IMR-90 (cell line): ENCODE data around the gene CHST14. TPM values are rescaled to one million over a fixed set of nuclear protein-coding genes. Genes with fewer than 3 reads are reported as not detected.

Experiments
- ATAC-seq: fragments of 200-7000 bp; cut with Tn5 transposase; 2 replicates; pipeline ENCODE4 v1.9.1; 2020; ENCODE audit warnings: low read depth, mild to moderate bottlenecking, moderate library complexity
- BruUV-seq: library from RNA; stranded (reverse); fragments of 400-500 nt; replicated peaks from 2 replicates; lab custom pipeline; 2021; lab: Mats Ljungman, UMichigan
- CTCF ChIA-PET: fragments of 300-600 bp; formaldehyde crosslinking; extraction: SDS; loops from one replicate; lab custom pipeline; 2021; ENCODE audit warnings: antibody characterized with exemption; lab: Yijun Ruan, JAX
- POLR2A ChIA-PET: fragments of 300-600 bp; sonication (Branson Sonifier 250); formaldehyde crosslinking; loops from one replicate; lab custom pipeline; 2022; ENCODE audit warnings: antibody characterized with exemption; ENCODE audit not compliant: unreplicated experiment; lab: Charles Lee
- DNase-seq: peaks from one replicate; pipeline ENCODE4 v3.0.0; 2013
- H2AFZ ChIP-seq: replicated peaks from 2 replicates; pipeline ENCODE3; 2013; ENCODE audit warnings: low read length, mild to moderate bottlenecking; ENCODE audit not compliant: poor library complexity
- H2AK5ac ChIP-seq: 2 replicates; pipeline ENCODE4 v1.6.1; 2013; ENCODE audit warnings: low read depth, low read length, inconsistent platforms
- H2AK9ac ChIP-seq: replicated peaks from 2 replicates; pipeline ENCODE3; 2013; ENCODE audit warnings: mild to moderate bottlenecking, low read depth, low read length, moderate library complexity; ENCODE audit not compliant: poor library complexity
- H2BK120ac ChIP-seq: 2 replicates; pipeline ENCODE4 v1.6.1; 2013; ENCODE audit warnings: low read depth, low read length, inconsistent platforms
- H2BK15ac ChIP-seq: 3 replicates; pipeline ENCODE4 v1.6.1; 2013; ENCODE audit warnings: low read depth, low read length, inconsistent platforms
- H2BK20ac ChIP-seq: 2 replicates; pipeline ENCODE4 v1.6.1; 2013; ENCODE audit warnings: low read depth, mild to moderate bottlenecking, inconsistent platforms, low read length, moderate library complexity
- H2BK5ac ChIP-seq: 2 replicates; pipeline ENCODE4 v1.6.1; 2013; ENCODE audit warnings: mild to moderate bottlenecking, low read depth, low read length, inconsistent platforms; ENCODE audit not compliant: poor library complexity, severe bottlenecking
- H3K14ac ChIP-seq: replicated peaks from 2 replicates; pipeline ENCODE4 v1.6.1; 2013; ENCODE audit warnings: low read depth, low read length, inconsistent platforms
- H3K18ac ChIP-seq: 2 replicates; pipeline ENCODE4 v1.6.1; 2013; ENCODE audit warnings: low read depth, low read length, control low read depth
- H3K23ac ChIP-seq: 2 replicates; pipeline ENCODE4 v1.6.1; 2013; ENCODE audit warnings: low read depth, low read length, inconsistent platforms
- H3K27ac ChIP-seq: 2 replicates; pipeline ENCODE4 v1.5.1; 2013; ENCODE audit warnings: mild to moderate bottlenecking, control low read depth, low read length; ENCODE audit not compliant: insufficient read depth
- H3K27me3 ChIP-seq: 2 replicates; pipeline ENCODE4 v1.6.1; 2013; ENCODE audit warnings: low read length; ENCODE audit not compliant: control insufficient read depth, insufficient read depth
- H3K36me3 ChIP-seq: 2 replicates; pipeline ENCODE4 v1.6.1; 2013; ENCODE audit warnings: low read length, mixed read lengths; ENCODE audit not compliant: control insufficient read depth, insufficient read depth
- H3K4ac ChIP-seq: 2 replicates; pipeline ENCODE4 v1.6.1; 2013; ENCODE audit warnings: low read depth, low read length, inconsistent platforms
- H3K4me1 ChIP-seq: 2 replicates; pipeline ENCODE4 v1.6.1; 2013; ENCODE audit warnings: low read length, mixed read lengths; ENCODE audit not compliant: control insufficient read depth, insufficient read depth
- H3K4me2 ChIP-seq: 2 replicates; pipeline ENCODE4 v1.6.1; 2013; ENCODE audit warnings: low read depth, mild to moderate bottlenecking, control low read depth, low read length, moderate library complexity
- H3K4me3 ChIP-seq: 2 replicates; pipeline ENCODE4 v1.5.1; 2013; ENCODE audit warnings: low read depth, mild to moderate bottlenecking, control low read depth, low read length, moderate library complexity; ENCODE audit not compliant: insufficient read depth
- H3K56ac ChIP-seq: 2 replicates; pipeline ENCODE4 v1.6.1; 2013; ENCODE audit warnings: low read length, inconsistent platforms; ENCODE audit not compliant: insufficient read depth; ENCODE audit errors: extremely low read depth
- H3K79me1 ChIP-seq, 2 experiments: 2 replicates each; pipeline ENCODE4 v1.6.1; 2013; ENCODE audit warnings: low read length in 2 of 2, inconsistent platforms in 1 of 2, low read depth in 1 of 2
- H3K9ac ChIP-seq: 2 replicates; pipeline ENCODE4 v1.6.1; 2013; ENCODE audit warnings: low read depth, low read length, control low read depth
- H3K9me1 ChIP-seq: 2 replicates; pipeline ENCODE4 v1.6.1; 2013; ENCODE audit warnings: low read length, inconsistent platforms; ENCODE audit not compliant: insufficient read depth
- H3K9me3 ChIP-seq: 2 replicates; pipeline ENCODE4 v1.6.1; 2013; ENCODE audit warnings: low read length; ENCODE audit not compliant: control insufficient read depth, insufficient read depth
- H4K20me1 ChIP-seq: 2 replicates; pipeline ENCODE4 v1.6.1; 2013; ENCODE audit warnings: low read length, inconsistent platforms; ENCODE audit not compliant: insufficient read depth
- H4K5ac ChIP-seq: 2 replicates; pipeline ENCODE4 v1.6.1; 2013; ENCODE audit warnings: mild to moderate bottlenecking, low read depth, low read length, control low read depth
- H4K8ac ChIP-seq, 2 experiments: 2 replicates each; pipeline ENCODE4 v1.6.1; 2013; ENCODE audit warnings: low read depth in 2 of 2, low read length in 2 of 2, control low read depth in 1 of 2, inconsistent platforms in 1 of 2
- H4K91ac ChIP-seq: 2 replicates; pipeline ENCODE4 v1.6.1; 2013; ENCODE audit warnings: low read depth, low read length, inconsistent platforms; ENCODE audit not compliant: insufficient read depth
- FOS ChIP-seq: fragments of 150-350 bp; IDR thresholded peaks from 2 replicates; pipeline ENCODE4 v1.6.1; 2016; ENCODE audit warnings: low read depth, low read length
- WGBS, 2 experiments: methylation state at CpG; one replicate each; pipeline versions ENCODE4 v1.1.5 to v1.1.7; 2013; ENCODE audit warnings: missing lambda C conversion rate in 2 of 2; ENCODE audit not compliant: insufficient read length in 1 of 2; ENCODE audit errors: extremely low coverage in 2 of 2; 5-methylcytosine and 5-hydroxymethylcytosine counted together
- dilution Hi-C: fragments of 300-500 bp; cut with HindIII; formaldehyde crosslinking; loops from one replicate; pipeline ENCODE4 v1.14.3; 2018; ENCODE audit warnings: low sequenced_read_pairs; ENCODE audit not compliant: unreplicated experiment
- in situ Hi-C: fragments of 300-500 bp; cut with MboI; formaldehyde crosslinking; loops from 3 replicates; pipeline ENCODE4 v1.14.3; 2019; ENCODE audit warnings: low sequenced_read_pairs, inconsistent platforms, mixed read lengths
- intact Hi-C: fragments of 100-400 bp; cut with micrococcal nuclease; formaldehyde crosslinking; loops from 2 replicates; pipeline ENCODE4 v1.10.0; 2022
- polyA plus RNA-seq, 3 experiments: library from polyadenylated mRNA; depleted of rRNA; stranded (reverse); fragments of >200 nt; gene quantifications; 2 replicates each; pipeline ENCODE4 v1.2.3, GENCODE V29; 2012; ENCODE audit warnings: low replicate concordance in 1 of 3
- total RNA-seq: library from RNA; depleted of rRNA; stranded (reverse); fragments of >200 nt; gene quantifications from 2 replicates; pipeline ENCODE4 v1.2.3, GENCODE V29; 2012

CHST14 gene
- total and polyA plus RNA-seq, 2 of the 4 experiments (the other 2 are of a cell fraction): 3.8 to 19.5 TPM

DNA sequence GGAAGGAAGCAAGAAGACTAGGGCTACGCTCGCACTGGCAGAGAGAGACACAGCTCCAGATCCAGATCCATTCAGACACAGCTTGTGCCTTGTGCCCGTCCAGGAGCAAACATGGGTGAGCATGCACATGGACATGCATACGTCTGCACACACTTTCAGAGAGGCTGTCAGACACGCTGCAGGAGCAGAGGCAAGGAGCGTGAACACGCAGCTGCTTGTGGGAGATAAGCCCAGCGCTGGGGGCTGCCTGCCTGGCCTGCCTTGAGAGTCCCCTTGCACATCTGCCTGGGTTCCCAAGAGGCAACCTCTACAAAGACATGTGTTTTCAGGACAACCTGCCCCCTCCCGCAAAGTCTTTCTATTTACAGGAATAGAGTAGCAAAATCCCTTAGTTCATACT, 43.6 kb upstream of the CHST14 start:
- H4K20me1 ChIP-seq: no peaks in the 10 kb centered on the region
- dilution Hi-C loops (no loop called here), in situ Hi-C loops (loop anchor here (5.0 to 10.0 kb wide), 3 partner anchors 150 to 382 kb away; no protein-coding TSS in a partner anchor), intact Hi-C loops (no loop called here)
- no peak for DNase-seq
- TF ChIP-seq FOS: no peak
- BruUV-seq: no TSS peak
- no peak overlapping the region for H3K4ac ChIP-seq
- POLR2A ChIA-PET: no interaction called here
- no peaks in the 10 kb centered on the region for H3K79me1 ChIP-seq
- no peak for ATAC-seq
- H2AFZ ChIP-seq: no peak overlapping the region
- H2BK120ac ChIP-seq: no peak overlapping the region
- WGBS, 2 experiments: 81% methylated on average over 3 of the region's 9 CpGs; no CpG with 5 or more reads in 1 of the 2 experiments
- no peak overlapping the region for H2BK15ac ChIP-seq
- no peak overlapping the region for H4K8ac ChIP-seq
- no peak overlapping the region for H3K4me3 ChIP-seq
- H3K9me1 ChIP-seq: no peaks in the 10 kb centered on the region
- no peak overlapping the region for H3K14ac ChIP-seq
- H3K27me3 ChIP-seq: peaks cover 37% of the 10 kb centered on the region
- no peak overlapping the region for H2BK5ac ChIP-seq
- no peak overlapping the region for H3K9ac ChIP-seq
- H4K91ac ChIP-seq: no peak overlapping the region
- no peak overlapping the region for H2AK5ac ChIP-seq
- H3K4me1 ChIP-seq: no peaks in the 10 kb centered on the region; the same call in 1 of the 2 replicates
- H3K36me3 ChIP-seq: no peaks in the 10 kb centered on the region; the same call in 1 of the 2 replicates
- H3K27ac ChIP-seq: no peak overlapping the region
- H3K23ac ChIP-seq: no peak overlapping the region
- H4K5ac ChIP-seq: no peak overlapping the region
- no peaks in the 10 kb centered on the region for H3K9me3 ChIP-seq
- no peak overlapping the region for H3K56ac ChIP-seq
- H2BK20ac ChIP-seq: no peak overlapping the region
- no peak overlapping the region for H3K4me2 ChIP-seq
- no peak overlapping the region for H2AK9ac ChIP-seq
- CTCF ChIA-PET: interaction anchor here (2.5 kb wide), 1 partner anchor 83 kb away, joined by 8 read pairs; no protein-coding TSS in a partner anchor
- no peak overlapping the region for H3K18ac ChIP-seq
